Epidermal melanocyte (primary cell): ENCODE results near the gene KRT25.
A peak's percentile ranks its signal among the peaks of the same experiment; 100 is the strongest.

ENCODE experiments used
- DNase-seq: peaks from one replicate; pipeline ENCODE4 v3.0.0; 2011; ENCODE audit warnings: low spot score; ENCODE audit not compliant: insufficient read length

The KRT25 gene, protein sequence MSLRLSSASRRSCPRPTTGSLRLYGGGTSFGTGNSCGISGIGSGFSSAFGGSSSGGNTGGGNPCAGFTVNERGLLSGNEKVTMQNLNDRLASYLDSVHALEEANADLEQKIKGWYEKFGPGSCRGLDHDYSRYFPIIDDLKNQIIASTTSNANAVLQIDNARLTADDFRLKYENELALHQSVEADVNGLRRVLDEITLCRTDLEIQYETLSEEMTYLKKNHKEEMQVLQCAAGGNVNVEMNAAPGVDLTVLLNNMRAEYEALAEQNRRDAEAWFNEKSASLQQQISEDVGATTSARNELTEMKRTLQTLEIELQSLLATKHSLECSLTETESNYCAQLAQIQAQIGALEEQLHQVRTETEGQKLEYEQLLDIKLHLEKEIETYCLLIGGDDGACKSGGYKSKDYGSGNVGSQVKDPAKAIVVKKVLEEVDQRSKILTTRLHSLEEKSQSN

DNA sequence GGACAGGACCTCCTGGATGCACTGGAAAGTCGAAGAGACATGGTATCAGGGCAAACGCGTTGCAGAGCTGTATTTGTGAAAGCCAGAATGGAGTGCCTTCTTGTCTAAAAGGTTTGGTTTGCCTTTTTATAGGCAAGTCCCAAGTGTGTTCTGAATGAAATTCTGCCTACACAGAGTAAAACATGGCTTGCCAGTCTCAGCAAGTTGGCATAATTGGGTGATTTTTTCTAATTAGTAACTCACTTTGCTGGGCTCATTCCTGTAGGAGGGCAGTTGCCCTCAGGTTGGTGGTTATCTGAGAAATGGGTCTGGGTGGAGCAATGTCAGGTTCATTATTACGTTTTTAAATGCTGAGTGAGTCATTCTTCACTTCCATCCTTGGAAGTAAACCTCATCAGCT, at the start of gene KRT25:
Gene KRT25, minus strand, starts transcription at position 101 of the 400 bp plus-strand sequence. Its CDS starts 60 bp downstream, at position 41.
- no peak for DNase-seq

- peak; percentile 76 for DNase-seq
These were observed 48.5 kb upstream of the KRT25 start for GRCh38 chr17:40803617-40804082.

GRCh38 chr17:40801157-40801556, 46.0 kb upstream of the KRT25 start:
- DNase-seq, result no peak

GRCh38 chr17:40800381-40800780, 45.2 kb upstream of the KRT25 start:
- DNase-seq, result no peak

DNA sequence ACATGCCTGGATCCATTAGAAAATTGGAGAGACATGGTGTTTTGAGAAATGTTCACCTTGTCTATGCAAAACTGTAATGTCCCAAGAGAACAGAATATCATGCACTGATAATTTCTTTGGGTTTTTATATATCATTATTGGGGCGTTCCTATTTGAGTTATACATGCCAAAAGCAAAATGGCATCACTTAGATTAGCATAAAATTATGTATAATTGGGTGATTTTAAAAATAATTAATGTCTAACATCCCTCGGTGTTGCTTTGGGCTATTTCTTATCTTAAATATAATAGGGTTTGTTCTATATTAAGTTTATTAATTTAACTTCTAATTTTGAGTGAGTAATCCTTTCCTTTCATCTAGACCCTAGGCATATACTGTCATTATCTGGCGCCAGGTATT, 44.7 kb upstream of the KRT25 start, which contains the start of gene KRT28:
Gene KRT28, minus strand, starts transcription at position 101 of the 400 bp plus-strand sequence. Its CDS starts 66 bp downstream, at position 35.
- no peak for DNase-seq

GRCh38 chr17:40796846-40797245, 41.7 kb upstream of the KRT25 start:
- no peak for DNase-seq

DNA sequence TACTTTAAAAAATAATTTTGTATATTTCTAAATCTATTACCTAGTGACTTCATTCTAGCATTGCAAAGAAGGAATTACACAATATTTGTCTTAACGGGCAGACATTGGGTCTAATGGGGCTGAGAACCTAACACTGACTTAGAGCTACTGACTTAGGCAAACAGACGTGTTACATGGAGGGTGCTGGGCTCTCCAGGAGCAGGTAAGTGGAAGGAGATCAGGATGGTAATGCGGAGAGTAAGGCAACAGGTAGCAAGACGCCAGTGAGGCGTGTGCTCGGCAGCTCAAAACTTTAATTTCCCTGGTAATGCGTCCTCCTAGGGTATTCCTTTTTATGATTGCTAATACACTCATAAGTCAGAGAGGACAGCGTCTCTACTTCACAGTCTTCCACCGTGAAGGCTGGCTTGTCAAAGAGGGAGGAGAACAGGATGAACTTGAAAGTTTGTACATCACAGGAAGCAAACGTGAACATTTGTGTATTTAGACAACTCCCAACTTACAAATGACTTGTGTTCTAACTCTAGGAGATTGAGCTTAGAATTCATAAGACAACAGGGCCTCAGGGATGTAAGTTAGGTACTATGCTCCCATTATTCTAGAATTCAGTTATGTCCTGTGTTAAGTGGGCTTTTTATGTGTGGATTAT, 40.0 kb upstream of the KRT25 start:
- no peak for DNase-seq

GRCh38 chr17:40794466-40794865, 39.3 kb upstream of the KRT25 start:
- no peak for DNase-seq

DNA sequence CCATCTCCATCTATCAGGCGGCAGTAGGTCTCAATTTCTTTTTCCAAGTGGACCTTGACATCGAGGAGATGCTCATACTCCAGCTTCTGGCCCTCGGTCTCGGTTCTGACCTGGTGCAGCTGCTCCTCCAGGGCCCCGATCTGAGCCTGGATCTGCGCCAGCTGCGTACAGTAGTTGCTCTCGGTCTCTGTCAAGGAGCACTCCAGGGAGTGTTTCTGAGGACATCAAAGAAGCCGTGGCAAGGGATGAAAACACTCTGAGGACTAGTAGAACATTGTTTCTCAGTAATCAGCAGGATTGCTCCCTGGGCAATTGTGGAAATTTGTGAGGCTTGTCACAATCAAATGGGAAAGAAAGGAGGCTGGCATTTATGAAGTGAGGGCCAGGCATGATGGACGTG, 38.7 kb upstream of the KRT25 start:
- DNase-seq, result no peak

GRCh38 chr17:40791787-40792436, 36.8 kb upstream of the KRT25 start:
- DNase-seq, result no peak

DNA sequence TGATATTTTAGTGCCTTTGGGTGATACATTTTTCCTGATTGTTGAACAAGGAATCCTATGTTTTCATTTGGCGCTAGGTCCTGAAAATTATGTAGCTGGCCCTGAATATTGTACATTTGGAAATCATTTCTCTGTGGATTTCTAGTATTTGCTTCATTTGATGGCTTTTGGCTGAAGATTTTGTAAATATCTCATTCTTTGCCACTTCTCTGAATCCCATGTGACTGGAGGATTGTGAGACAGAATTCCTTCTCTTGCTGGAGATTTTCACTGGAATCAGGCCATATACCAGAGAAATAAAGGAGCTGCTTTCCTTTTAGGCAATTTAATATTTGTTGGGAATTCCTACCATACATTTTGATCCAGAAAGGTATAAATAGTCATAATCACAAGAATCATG, 36.0 kb upstream of the KRT25 start:
- no peak for DNase-seq

GRCh38 chr17:40782450-40782849, 27.3 kb upstream of the KRT25 start, which contains the start of gene KRT27:
Gene KRT27 (minus strand): TSS chr17:40782550. CDS start chr17:40782493, 57 bp downstream.
- no peak for DNase-seq

DNA sequence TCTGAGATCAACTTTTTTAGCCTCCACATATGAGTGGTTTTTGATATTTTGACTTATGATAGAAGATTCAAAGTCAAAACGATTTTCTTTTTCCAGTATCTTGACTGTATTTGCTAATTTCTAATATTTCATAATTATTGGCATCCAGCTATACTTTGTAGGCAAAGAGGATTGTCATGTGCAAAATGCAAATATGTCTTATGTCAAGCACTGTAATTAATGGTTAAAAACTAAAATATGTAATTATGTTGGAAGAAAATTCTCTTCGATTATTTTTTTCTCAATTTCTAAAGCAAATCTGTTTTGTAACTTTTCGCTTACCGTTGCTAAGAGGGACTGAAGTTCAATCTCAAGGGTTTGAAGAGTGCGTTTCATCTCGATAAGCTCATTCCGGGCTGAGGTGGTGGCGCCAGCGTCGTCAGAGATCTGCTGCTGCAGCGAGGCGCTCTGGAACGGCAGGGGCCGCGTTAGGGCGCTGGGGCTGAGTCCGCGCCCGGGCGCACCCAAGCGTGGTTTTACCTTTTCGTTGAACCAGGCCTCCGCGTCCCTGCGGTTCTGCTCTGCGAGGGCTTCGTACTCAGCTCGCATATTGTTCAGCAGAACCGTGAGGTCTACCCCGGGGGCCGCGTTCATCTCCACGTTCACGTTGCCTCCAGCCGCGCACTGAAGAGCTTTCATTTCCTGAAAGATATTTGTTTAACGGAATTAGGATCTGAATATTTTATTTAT, 24.2 kb upstream of the KRT25 start:
- no peak for DNase-seq

GRCh38 chr17:40778461-40778860, 23.3 kb upstream of the KRT25 start:
- DNase-seq, result peak; percentile 26

DNA sequence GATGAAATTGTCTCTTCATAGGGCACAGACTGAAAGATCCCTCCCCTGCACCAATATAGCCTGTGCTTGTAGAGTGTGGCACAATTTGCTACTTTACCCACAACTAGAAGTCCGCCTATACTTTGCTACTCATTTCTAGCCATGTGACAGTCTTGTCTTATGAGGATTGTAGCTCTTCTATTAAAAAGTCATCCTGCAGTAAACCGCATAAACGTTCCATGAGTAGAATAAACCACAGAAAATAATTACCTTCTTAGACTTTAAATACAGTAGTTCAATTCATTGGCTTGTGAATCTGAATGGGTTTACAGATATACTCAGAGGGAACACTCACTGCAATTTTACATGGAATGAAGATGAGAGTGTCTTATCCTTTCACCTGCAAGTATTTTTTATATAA, 22.8 kb upstream of the KRT25 start:
- DNase-seq, result peak; percentile 37

DNA sequence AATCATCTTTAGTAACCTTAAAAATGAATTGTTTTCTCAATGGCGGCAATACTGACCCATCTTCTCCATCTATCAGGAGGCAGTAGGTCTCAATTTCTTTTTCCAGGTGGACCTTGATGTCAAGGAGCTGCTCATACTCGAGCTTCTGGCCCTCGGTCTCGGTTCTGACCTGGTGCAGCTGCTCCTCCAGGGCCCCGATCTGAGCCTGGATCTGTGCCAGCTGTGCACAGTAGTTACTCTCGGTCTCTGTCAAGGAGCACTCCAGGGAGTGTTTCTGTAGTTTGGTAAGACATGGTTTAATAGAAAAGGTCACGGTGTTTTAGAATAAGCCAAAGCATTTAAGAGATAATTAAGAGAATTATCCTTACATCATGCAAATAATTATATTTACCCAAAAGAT, 22.3 kb upstream of the KRT25 start:
- DNase-seq, result no peak

- DNase-seq, result no peak
These were observed 20.8 kb upstream of the KRT25 start for GRCh38 chr17:40775945-40776344.

- no peak for DNase-seq
These were observed 17.0 kb upstream of the KRT25 start, which contains the start of gene KRT26 for GRCh38 chr17:40772101-40772500. Gene KRT26 (minus strand): TSS chr17:40772201. CDS start chr17:40772113, 88 bp downstream.

DNA sequence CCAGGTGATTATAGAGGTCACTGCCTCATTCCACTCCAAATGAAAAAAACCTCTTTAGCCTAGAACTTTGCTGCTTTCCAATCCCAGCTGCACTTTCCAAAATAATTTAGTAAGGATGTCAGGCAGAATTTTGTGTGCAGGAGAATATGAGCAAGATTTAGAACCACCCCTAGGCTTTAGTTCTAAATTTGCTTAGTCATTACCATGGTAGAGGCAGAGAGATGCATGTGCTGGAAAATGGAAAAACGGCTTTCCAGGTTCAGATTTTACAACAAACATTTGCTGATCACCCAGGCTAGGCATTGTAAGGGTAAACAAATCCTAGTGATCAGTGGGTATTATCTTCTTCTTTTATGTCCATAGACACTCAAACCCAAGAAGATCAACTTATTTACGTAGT, 10.5 kb upstream of the KRT25 start:
- no peak for DNase-seq

- DNase-seq, result no peak
These were observed 8.6 kb upstream of the KRT25 start for GRCh38 chr17:40763752-40764151.
